GM12872 (cell line): ENCODE results near the gene PEG3.

Experiments used
- CTCF ChIP-seq: IDR thresholded peaks from 3 replicates; pipeline ENCODE4 v1.5.1; 2011; ENCODE audit warnings: low read depth, mild to moderate bottlenecking, low read length, moderate library complexity; ENCODE audit not compliant: insufficient read depth

PEG3 gene

GRCh38 chr19:56840451-56841192, at the start of gene PEG3, which contains the start of gene ZIM2:
Gene PEG3, minus strand, starts transcription at chr19:56840726. Its CDS starts 16,071 bp downstream, at chr19:56824655.
Gene ZIM2, minus strand, starts transcription at chr19:56840726. Its CDS starts 16,449 bp downstream, at chr19:56824277.
- TF ChIP-seq CTCF, result no peak

GRCh38 chr19:56885173-56885985, 44.9 kb upstream of the PEG3 start:
- no peak for TF ChIP-seq CTCF

- no peak for TF ChIP-seq CTCF
Observed at GRCh38 chr19:56884441-56884840, 43.9 kb upstream of the PEG3 start.

DNA sequence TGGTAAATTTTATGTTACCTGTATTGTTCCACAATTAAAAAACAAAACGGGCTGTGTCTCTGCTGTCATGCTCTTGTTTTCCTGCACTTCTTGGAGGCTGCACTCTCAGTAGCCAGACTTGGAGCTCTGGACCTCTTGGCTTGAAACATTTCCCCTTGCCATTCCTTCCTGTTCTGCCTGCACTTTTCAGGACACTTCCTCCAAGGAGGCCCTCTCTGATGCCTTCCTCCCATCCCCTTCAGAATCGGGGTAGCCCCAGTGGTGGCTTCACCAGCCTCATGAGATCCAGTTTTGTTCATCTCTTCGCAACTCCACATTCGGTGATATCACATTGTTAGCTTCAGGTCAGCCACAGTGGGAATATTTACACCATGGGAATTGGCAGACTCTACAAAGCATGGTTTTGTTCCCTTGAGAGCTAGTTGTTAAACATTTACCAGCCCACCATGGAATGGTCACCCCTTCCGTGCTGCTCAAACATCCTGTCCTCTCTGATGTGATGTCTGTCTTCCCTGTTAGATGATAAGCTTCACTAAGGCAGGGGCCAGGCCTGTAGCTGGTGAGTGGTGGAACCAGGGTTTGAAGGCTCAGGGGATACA, 40.2 kb upstream of the PEG3 start:
- no peak for TF ChIP-seq CTCF

GRCh38 chr19:56877069-56877715, 36.7 kb upstream of the PEG3 start:
- no peak for TF ChIP-seq CTCF

- TF ChIP-seq CTCF, result no peak
Observed at GRCh38 chr19:56875717-56876116, 35.2 kb upstream of the PEG3 start.

DNA sequence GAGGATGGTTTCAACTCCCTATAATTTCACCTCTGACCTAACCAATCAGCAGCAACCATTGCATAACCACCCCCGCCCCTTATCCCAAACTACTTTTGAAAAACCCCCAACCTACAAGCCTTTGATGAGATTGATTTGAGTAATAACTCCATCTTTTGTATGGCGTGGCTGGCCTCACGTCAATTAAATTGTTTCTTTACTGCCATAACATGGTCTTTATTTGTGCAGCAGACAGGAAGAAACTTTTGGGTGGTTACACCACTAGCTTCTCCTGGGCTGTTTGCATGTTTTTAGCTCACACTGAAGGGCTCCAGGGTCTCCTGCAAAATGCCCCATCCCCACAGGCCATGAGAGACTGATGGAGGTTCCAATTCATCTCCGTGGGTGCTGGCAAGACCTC, 34.0 kb upstream of the PEG3 start:
- no peak for TF ChIP-seq CTCF
